ENCODE data around the gene MAP4. TPM values are rescaled to one million over a fixed set of nuclear protein-coding genes. Genes with fewer than 3 reads are reported as not detected.

The MAP4 gene
- total and polyA plus RNA-seq, 2 of the 13 experiments (the other 11 are each of a cell fraction or from before 2014, with no cell fraction given) = 33.1 to 38.7 TPM

- no peak for TF ChIP-seq WIZ (CRISPR knock-in tag; IDR thresholded peaks at IDR 0.05)
- no peak for TF ChIP-seq RBM39 (IDR thresholded peaks at IDR 0.05; ENCODE audit: low read depth, low read length, poor library complexity, severe bottlenecking)
- TF ChIP-seq ZNF256 (CRISPR knock-in tag; conservative IDR thresholded peaks at IDR 0.05) = no peak
- TF ChIP-seq ISX (CRISPR knock-in tag; conservative IDR thresholded peaks at IDR 0.05) = 0 out of 2 replicates have a peak, but pooled peaks have one; percentile 82
- TF ChIP-seq SPEN (CRISPR knock-in tag; IDR thresholded peaks at IDR 0.05; ENCODE audit: low read depth) = peak; percentile 92; the same call in 1 of the 2 replicates
- no peak for TF ChIP-seq U2AF1 (optimal IDR thresholded peaks at IDR 0.05; ENCODE audit: low read depth, low read length)
- TF ChIP-seq, protein P1, sequence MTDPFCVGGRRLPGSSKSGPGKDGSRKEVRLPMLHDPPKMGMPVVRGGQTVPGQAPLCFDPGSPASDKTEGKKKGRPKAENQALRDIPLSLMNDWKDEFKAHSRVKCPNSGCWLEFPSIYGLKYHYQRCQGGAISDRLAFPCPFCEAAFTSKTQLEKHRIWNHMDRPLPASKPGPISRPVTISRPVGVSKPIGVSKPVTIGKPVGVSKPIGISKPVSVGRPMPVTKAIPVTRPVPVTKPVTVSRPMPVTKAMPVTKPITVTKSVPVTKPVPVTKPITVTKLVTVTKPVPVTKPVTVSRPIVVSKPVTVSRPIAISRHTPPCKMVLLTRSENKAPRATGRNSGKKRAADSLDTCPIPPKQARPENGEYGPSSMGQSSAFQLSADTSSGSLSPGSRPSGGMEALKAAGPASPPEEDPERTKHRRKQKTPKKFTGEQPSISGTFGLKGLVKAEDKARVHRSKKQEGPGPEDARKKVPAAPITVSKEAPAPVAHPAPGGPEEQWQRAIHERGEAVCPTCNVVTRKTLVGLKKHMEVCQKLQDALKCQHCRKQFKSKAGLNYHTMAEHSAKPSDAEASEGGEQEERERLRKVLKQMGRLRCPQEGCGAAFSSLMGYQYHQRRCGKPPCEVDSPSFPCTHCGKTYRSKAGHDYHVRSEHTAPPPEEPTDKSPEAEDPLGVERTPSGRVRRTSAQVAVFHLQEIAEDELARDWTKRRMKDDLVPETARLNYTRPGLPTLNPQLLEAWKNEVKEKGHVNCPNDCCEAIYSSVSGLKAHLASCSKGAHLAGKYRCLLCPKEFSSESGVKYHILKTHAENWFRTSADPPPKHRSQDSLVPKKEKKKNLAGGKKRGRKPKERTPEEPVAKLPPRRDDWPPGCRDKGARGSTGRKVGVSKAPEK (CRISPR knock-in tag; IDR thresholded peaks at IDR 0.05; ENCODE audit: borderline replicate concordance) = no peak
- peak; percentile 98 for TF ChIP-seq THAP11 (CRISPR knock-in tag; IDR thresholded peaks at IDR 0.05)
- no peak for TF ChIP-seq SP140L (CRISPR knock-in tag; IDR thresholded peaks at IDR 0.05; ENCODE audit: borderline replicate concordance)
- TF ChIP-seq PAX8 (CRISPR knock-in tag; IDR thresholded peaks at IDR 0.05; ENCODE audit: borderline replicate concordance) = 0 out of 2 replicates have a peak, but pooled peaks have one; percentile 3
- no peak for TF ChIP-seq RARG (CRISPR knock-in tag; IDR thresholded peaks at IDR 0.05; ENCODE audit: low read depth)
- 0 out of 2 replicates have a peak, but pooled peaks have one; percentile 73 for TF ChIP-seq SAFB2 (CRISPR knock-in tag; IDR thresholded peaks at IDR 0.05; ENCODE audit: borderline replicate concordance, low read depth)
- 0 out of 2 replicates have a peak, but pooled peaks have one; percentile 54 for TF ChIP-seq ZNF746 (CRISPR knock-in tag; IDR thresholded peaks at IDR 0.05)
- no peak for TF ChIP-seq NCOA1 (CRISPR knock-in tag; IDR thresholded peaks at IDR 0.05)
- TF ChIP-seq ZNF329 (CRISPR knock-in tag; IDR thresholded peaks at IDR 0.05; ENCODE audit: low read depth) = 0 out of 2 replicates have a peak, but pooled peaks have one; percentile 3
- TF ChIP-seq, protein P2, sequence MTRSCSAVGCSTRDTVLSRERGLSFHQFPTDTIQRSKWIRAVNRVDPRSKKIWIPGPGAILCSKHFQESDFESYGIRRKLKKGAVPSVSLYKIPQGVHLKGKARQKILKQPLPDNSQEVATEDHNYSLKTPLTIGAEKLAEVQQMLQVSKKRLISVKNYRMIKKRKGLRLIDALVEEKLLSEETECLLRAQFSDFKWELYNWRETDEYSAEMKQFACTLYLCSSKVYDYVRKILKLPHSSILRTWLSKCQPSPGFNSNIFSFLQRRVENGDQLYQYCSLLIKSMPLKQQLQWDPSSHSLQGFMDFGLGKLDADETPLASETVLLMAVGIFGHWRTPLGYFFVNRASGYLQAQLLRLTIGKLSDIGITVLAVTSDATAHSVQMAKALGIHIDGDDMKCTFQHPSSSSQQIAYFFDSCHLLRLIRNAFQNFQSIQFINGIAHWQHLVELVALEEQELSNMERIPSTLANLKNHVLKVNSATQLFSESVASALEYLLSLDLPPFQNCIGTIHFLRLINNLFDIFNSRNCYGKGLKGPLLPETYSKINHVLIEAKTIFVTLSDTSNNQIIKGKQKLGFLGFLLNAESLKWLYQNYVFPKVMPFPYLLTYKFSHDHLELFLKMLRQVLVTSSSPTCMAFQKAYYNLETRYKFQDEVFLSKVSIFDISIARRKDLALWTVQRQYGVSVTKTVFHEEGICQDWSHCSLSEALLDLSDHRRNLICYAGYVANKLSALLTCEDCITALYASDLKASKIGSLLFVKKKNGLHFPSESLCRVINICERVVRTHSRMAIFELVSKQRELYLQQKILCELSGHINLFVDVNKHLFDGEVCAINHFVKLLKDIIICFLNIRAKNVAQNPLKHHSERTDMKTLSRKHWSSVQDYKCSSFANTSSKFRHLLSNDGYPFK (CRISPR knock-in tag; IDR thresholded peaks at IDR 0.05; ENCODE audit: borderline replicate concordance) = no peak
- TF ChIP-seq HMG20B (CRISPR knock-in tag; conservative IDR thresholded peaks at IDR 0.05) = no peak
- no peak for TF ChIP-seq ZBTB37 (CRISPR knock-in tag; IDR thresholded peaks at IDR 0.05)
- TF ChIP-seq ZNF101 (CRISPR knock-in tag; IDR thresholded peaks at IDR 0.05; ENCODE audit: borderline replicate concordance, low read depth) = no peak
- TF ChIP-seq ZNF878 (CRISPR knock-in tag; IDR thresholded peaks at IDR 0.05) = no peak
- peak; percentile 44; the same call in 1 of the 2 replicates for TF ChIP-seq KMT2B (CRISPR knock-in tag; IDR thresholded peaks at IDR 0.05)
- no peak for TF ChIP-seq CENPT (CRISPR knock-in tag; IDR thresholded peaks at IDR 0.05; ENCODE audit: low read depth)
Measured at GRCh38 chr3:47802734-47803479, 213.3 kb downstream of the MAP4 start, which contains the start of gene DHX30 (continued).
